AG08395 (cell line): ENCODE data around the gene INAFM2.

Experiments
- DNase-seq: peaks from one replicate; pipeline ENCODE4 v3.0.0; 2012; ENCODE audit warnings: mixed read lengths, low spot score

INAFM2 gene

DNA sequence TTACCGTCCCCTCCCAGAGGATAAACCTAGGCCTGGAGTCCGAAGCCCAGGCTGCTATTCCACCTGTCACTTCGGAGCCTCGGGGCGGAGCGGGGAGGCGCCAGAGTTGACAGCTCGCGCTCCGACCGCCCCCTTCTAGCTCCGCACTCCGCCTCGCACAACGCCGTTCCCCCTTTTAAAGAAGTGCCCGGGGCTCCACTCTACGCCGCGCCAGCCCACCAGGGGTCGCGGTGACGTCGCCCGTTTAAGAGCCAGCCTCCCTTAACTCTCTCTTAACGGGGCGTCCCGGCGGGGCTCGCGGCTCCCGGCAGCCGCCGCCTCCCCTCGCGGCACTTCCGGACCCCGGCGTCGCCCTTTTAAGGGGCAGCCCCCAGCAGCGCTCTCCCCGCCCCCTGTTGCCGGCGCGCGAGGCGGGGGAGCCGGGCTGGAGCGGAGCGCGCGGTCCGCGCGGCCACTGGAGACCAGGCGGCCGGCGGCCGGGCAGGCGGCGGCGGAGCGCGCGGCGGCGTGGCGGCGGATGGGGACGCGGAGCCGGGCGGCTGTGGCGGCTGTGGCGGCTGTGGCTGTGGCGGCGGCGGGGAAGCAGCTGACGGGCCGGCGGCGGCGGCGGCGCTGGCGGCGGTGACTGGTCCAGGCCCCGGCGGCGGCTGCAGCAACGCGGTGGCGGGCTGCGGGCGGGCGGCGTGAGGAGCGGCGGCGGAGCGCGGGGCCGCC, at the start of gene INAFM2:
Gene INAFM2, plus strand, starts transcription at position 454 of the 714 bp plus-strand sequence. CDS start 364 bp downstream, outside the sequence.
- peak; percentile 93 for DNase-seq

DNA sequence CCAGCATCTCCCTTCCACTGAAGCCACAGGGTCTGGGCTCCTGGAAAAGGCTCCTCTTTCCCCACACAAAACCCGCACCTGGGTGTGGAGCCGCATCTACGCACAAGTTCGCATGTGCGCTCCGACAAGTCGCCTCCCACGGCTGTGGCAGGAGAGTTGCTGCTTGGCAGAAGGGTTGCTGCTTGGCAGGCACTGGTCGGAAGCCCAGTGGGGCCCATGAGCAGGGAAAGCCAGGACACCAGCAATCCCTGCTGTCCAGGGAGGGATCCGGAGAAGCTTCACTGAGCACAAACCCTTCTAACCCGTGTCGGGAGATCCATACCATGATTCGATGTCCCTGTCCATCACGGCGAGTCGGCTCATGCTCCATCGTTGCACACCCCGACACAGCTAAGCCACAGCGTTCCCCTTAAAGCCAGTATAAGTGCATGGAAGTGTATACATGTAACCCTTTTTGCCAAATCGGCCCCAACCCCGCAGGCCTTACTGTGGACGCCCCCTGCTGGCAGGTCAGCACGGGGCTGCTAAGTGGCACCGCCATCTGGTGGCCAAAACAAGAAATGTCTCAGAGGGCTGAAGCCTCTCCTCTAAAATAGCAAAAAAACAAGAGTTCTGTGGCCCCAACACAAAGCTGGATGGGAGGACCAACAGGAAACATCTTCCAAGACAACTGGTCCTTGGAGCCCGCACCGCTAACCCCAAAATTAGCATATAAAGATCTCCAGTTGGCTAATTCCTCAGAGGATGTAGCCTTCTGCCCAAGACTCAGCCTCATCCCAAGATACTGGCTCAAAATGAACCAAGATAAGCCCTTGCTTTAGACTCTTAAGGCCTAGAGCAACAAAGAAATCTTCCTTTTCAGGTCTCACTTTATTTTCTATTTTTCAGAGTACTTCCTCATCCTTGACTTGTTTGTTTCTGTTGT, 48.9 kb upstream of the INAFM2 start:
- DNase-seq: peak; percentile 80

DNA sequence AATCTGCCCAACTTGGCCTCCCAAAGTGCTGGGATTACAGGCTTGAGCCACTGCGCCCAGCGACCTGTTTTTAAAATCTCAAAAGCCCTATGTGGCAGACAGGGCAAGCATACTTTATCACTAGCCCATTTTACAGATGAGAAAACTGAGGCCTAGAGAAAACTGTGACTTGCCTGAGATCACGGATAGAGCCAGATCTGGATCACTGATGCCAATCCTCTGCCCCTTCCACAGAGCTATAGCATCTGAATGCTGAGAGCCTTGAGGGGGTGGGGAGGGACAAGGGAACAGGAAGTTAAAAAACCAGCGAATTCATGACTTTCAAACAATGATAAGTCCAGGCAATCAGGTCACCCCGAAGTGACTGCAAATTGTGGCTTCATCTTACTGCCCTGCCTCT, 48.0 kb upstream of the INAFM2 start:
- DNase-seq: no peak

DNA sequence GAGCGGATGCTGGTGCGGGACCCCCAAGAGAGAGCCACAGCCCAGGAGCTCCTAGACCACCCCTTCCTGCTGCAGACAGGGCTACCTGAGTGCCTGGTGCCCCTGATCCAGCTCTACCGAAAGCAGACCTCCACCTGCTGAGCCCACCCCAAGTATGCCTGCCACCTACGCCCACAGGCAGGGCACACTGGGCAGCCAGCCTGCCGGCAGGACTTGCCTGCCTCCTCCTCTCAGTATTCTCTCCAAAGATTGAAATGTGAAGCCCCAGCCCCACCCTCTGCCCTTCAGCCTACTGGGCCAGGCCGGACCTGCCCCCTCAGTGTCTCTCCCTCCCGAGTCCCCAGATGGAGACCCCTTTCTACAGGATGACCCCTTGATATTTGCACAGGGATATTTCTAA, 47.5 kb upstream of the INAFM2 start:
- DNase-seq: no peak

DNA sequence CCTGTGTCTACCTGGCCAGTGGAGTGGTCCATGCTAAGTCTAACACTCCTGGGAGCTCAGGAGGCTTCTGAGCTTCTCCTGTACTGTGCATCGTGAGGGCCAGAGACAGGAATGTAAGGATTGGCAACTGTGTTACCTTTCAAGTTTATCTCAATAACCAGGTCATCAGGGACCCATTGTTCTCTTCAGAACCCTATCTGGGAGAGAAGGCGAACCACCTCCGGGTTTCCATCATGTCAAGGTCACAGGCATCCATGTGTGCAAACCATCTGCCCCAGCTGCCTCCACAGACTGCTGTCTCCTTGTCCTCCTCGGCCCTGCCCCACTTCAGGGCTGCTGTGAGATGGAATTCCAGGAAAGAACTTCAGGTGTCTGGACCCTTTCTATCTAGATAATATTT, 46.6 kb upstream of the INAFM2 start:
- no peak for DNase-seq

DNA sequence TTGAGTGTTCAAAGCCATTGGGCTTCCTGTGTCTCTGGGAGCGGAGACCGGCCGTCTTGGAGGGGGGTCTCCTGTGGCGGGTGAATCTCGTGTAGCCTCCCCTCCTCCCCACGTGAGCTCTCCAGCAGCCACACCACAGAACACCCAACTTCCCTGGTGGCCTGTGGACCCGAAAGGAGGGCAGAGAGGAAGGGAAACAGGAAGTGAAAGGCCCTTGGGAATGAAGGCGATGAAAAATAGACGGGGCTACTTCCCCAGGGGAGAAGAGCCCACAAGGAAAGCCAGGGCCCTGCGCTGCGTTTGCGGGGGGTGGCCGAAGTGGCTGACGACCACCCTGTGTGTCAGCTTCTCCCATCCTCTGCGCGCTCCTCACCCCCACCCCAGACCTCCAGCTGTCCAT, 46.0 kb upstream of the INAFM2 start:
- no peak for DNase-seq

DNA sequence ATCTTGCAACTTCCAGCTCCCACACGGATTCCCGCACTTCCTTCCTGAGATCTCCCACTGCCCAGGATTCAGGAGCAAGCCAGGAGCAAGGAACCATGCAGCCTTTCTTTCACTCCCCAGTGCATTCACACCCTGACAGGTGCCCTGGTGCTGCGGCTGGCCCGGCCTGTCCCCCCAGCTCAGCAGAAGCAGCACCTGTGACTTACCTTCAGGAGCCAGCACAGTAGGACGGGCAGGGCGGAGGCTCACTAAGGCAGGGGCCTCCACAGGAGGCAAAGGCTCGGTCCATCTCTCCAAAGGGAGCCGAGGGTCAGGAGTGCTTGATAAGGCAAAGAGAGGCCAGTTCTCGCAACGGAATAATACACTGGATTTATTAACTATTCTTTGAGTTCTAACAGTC, 45.5 kb upstream of the INAFM2 start:
- DNase-seq: no peak

DNA sequence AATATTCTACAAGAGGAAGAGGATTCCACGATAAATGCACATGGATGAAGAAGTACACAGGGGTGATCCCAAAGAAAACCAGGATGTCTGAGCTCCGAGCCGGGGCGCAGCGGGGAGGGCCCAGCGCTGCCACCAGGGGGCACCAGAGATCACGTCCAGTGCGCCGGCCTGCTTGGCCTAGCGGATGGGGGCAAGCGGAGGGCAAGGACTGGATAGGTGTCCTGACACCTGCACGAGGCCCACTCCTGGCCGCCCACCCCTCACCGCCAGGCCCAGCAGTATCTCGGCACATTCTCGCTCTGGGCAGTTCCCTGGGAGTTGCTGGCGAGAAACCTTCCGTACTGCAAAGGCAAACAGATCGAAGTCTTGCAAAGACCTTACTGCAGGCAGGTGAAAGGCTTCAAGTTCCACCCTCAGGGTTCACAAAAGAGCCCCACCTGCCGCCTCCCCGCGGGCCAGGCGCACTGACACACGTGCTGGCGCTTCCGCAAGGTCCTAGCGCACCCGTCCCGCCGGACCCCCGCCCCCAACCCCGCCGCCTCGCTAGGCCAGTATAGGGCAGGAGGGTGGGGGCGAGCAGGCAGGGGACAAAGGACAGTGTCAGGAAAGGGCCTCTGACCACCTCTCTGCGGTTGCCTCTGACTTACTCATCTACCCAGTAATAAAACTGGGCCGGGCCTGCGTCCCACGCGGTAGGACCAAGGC, 43.9 kb upstream of the INAFM2 start:
- peak; percentile 80 for DNase-seq

DNA sequence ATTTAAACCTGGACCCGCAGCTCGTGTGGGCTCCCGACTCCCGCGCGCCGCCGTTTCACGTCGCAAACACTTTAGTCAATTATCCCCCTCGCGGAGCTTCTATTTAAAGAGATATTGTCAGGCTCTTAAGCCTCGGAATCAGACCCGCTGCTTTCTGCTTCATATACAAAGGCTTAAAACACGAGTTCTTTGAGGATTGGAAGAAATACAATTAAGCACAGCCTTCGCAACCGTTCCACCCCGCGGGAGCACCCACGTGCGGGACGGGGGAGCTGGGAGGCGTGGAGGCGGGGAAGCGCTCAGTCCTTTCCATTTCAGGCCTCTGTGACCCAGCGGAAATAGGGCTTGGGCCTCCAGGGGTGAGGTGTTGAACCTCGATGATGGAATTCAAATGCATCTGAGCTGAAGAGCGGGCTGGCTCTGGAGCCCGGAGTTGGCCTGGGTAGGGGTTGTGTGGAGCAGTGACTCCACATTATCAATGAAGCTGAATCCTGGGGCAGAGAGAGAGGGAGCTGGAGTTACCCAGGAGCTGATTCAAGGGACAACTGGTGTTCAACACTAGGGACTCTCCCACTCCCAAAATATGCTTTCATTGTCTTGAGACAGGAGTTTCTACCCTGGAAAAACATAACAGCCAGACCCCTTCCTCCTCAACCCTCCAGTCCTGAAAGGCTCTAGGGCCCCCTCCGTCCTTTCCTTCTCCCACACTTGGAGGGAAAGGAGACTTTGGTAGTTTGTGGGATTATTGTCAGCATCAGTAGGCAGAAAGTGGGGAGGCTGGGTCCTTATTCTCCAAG, 43.0 kb upstream of the INAFM2 start:
- no peak for DNase-seq

DNA sequence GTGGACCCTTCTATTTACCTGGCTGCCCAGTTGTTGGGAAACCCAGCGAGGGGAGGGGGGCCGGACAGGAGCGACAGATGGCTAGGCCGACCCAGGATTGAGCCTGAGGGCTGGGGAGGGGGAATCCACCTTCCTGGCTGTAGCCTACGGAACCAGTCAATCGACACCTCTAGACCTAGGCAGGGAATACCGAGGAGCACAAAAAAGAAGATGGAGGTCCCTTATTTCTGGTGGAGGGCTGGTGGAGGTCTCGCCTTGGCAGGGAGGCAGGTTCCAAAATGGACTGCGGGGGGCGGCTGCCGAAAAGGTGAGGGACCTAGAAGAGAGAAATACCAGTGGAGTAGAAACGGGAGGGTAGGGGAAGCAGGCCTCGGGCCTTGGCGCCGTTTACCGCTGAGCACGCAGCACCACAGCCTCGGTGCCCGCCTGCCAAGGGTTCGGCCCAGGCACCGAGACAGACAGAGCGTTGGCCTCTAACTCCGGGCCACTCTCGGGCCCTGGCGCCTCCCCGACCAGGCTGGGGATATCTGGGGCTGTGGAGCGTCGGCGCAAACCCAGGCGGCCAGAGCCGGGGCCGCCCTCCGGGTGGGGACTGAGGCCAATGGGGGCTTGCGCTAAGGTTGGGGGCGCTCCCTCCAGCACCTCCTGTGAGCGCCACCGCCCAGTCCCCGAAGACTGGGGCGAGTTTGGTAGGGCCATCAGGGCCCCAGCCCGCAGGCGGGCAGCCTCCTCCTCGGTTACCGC, 42.3 kb upstream of the INAFM2 start:
- no peak for DNase-seq

DNA sequence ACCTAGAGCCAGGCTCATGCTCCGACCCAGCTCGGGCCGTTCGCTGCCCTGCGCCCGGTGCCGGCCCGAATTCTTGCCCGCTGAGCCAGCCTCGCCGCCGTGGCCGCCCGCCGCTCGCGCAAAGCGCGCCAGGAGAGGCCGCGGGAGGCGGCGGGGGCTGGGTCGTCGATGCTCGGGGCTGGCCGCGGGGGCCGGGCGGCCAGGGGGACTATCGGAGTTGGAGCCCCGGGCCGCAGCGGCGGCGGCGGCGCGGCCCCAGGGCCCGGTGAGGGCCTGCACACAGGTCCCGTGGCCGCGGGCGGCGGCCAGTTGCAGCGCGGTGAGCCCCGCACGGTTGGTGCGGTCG, 41.7 kb upstream of the INAFM2 start:
- DNase-seq: no peak

DNA sequence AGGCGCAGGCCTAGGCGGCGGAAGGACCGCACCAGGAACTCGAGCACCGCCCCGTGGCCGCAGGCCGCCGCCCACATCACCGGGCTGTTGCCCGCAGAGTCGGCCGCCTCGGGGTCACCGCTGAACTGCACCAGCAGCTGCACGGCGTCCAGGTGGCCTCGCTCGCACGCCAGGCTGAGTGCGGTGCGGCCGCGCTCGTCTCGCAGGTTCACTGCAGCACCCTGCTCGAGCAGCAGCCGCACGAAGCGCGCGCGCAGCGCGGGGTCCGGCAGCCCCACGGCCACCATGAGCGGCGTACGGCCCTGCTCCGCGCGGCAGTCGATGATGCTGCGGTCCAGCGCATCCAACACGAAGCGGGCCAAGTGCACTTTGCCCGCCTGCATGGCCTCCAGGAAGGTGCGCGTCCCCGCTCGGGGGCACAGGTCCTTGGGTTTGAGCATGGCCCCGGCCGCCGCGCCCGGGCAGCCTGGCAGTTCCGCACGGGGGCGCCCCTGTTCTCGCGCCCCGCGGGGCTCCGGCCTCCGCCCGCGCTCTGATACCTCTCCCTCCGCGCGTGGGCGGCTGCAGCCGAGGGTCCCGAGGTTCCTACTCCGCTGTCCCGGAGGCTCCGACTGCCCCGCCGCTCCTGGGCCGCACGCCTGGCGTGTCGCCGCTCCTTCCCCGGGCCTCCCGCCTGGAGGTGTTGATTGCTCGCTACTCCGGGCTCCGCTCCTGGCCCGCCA, 41.2 kb upstream of the INAFM2 start:
- DNase-seq: peak; percentile 28

DNA sequence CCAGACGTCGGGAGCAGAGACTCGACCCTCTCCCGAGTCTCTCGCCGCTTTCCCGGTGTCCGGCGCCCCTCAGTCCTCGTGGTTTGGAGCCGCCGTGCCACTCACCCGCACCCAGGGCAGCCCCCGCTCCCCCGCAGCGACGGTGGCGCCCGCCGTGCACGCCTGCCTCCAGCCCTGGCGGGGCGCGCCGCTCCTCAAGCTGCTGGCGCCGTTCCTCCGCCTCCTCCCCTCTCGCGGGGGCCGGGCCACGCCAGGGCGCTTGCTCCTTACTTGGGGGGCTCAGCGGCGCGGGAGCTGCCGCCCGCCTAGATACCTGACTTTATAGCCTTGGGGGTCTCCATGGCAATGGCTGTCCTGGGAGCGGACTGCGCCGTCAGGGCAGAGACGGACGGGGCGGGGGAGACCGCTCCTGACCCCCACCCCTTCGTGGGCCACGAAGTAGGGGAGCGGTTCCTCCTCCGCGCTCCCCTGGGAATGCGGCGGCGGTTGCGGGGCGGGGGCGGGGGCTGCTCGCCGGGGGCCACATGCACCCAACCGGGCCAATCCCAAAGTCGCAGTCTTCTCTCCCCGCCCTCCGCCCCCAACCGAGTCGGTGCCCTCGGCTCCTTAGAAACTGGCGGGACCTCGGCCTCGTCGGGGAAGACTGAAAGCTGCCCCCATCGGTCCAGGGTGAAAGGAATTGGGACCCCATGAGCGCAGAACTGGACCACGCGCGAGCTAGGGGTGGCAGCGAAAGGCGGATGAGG, 40.5 kb upstream of the INAFM2 start, which contains the start of gene ANKRD63:
Gene ANKRD63, minus strand, starts transcription at position 196 of the 746 bp plus-strand sequence. CDS start 478 bp downstream, outside the sequence.
- DNase-seq: peak; percentile 31

DNA sequence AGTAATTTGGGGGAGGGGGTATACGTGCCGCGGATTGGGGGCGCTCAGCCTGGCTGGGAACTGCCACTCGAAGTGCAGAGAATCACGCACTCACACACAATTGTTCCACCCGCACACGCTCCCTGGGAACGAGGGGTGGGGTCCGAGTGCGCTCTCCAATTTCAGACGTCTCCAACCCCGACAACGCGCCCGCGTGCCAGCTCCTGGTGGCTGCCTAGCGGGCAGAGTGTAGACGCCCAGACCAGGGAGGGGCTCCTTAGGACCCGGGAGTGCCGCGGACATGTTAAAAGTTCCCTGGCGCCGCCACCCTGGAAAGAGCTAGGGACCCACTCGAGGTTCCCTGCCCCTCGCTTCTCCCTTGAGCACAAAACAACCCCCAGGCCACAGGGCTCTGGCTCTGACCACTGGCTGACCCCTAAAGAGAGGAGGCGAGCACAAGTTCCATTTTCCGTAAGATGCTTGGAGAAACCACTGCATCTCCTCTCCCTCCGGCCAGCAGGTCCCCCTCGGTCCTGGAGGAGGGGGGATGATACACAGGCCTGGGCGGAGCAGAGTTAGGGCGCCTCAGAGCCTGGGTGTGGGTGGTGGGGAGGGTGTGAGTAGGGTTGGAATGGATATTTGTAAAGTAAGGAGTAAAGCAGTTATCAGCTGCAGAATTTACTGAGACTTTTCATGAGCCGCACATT, 39.7 kb upstream of the INAFM2 start:
- DNase-seq: no peak

DNA sequence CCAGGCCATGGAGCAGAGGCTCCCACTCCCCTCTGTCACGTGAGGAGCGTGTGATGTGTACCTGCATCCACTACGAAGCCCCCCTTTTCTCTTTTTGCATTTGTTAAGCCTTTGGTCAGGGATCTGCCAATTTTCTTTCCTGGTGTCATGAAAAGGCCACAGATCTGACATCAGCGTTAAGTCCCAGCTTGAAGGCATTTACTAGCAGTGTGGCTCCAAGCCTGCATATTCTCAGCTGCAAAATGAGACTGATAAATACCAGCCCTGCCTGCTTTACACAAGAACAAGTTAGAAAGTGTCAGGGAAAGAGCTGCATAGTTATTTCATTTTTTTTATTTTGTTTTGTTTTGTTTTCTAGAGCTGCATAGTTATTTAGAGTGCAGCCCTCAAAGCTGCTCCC, 38.3 kb upstream of the INAFM2 start:
- DNase-seq: peak; percentile 36

DNA sequence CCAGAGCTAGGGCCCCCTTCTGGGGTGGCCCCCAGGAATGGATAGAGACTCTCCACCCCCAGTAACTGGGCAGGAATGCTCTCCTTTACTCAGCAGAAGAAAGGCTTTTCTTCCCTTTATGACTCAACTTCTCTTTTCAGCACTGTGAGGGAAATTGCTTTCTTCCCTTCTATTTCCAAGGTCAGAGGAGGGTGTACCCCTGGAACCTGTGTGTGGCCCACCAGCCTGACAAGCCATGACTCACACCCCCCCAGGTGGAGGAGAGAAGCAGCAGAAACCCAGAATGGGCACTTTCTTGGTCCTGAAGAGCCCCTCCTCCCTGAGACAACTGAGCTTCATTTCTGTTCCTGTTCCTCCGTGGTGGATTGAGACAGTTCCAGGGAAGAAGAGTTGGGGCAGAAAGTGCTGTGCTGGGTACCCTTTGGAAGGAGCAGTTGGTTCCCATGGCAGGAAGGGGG, 37.9 kb upstream of the INAFM2 start:
- DNase-seq: peak; percentile 30

DNA sequence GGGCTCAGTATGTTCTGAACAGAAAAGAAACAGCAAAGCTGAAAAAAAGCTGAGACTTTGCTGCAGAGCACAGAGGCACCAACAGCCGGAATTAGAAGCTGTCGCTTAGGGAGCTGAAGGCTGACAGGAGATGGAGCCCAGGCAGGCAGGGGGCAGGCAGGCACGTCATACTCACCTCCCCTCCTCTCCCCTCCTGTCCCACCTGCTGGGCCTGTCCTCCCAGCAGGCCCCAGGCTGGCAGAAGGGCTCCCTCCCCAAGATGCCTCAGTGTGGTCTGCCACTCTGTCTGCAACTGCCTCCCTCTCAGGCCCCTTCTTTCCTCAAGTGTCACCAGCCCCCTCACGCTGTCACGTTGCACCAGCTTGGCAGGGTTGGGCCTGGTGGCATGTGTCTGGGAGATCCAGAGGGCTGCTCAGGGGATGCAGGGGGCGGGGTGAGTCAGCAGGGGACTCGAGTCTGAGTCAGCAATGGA, 37.4 kb upstream of the INAFM2 start:
- DNase-seq: no peak

DNA sequence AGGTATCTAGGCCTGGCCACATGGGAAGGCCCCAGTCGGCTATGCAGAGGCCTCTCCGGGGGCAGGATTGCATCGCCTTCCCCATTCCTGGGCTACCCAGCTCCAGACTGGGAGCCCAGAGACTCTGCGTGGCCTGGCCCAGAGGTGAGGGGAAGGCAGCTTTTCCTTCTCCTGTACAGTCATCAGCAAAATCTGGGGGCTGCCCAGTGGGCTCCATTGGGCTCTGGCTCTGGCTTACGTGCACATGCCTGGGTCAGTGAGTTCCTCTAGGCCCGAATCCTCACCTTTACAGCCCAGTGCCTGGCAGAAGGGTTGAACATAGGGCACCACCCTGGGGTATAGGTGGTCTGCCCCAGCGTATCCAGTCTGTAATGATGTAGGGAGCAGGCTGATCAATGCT, 36.7 kb upstream of the INAFM2 start:
- no peak for DNase-seq

DNA sequence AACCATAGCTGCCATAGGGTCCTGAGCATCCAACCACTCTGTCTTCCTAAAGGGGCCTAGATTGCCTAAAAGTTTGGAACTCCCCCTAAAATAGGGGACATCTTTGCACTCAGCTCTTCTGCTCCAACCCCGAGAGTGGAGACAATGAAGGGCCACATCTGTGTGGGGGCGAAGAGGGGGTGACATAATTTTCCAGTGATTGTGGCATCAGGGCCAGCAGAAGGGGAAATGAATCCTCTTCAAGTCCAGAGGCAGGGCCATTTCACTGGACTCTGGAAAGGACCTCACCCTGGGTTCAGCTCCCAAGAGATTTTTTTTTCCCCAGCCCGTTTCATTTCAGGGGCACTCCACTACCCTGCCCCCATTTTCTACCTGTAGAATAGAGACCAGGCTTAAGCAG, 36.0 kb upstream of the INAFM2 start:
- no peak for DNase-seq
